H9 (cell line): ENCODE data around the gene CRYM. TPM values are rescaled to one million over a fixed set of nuclear protein-coding genes. Genes with fewer than 3 reads are reported as not detected.

Experiments
- DNase-seq: peaks from one replicate; pipeline ENCODE4 v3.0.0-alpha.2; 2017
- H2AFZ ChIP-seq: one replicate; pipeline ENCODE4 v1.6.1; 2013; ENCODE audit warnings: mild to moderate bottlenecking, low read length, control low read depth, moderate library complexity
- H2AK5ac ChIP-seq: 2 replicates; pipeline ENCODE4 v1.6.1; 2013; ENCODE audit warnings: low read length, control low read depth, mixed read lengths; ENCODE audit not compliant: insufficient read length
- H2BK120ac ChIP-seq: one replicate; pipeline ENCODE4 v1.6.1; 2013; ENCODE audit warnings: low read depth, mild to moderate bottlenecking, low read length, control low read depth, inconsistent platforms; ENCODE audit not compliant: poor library complexity, severe bottlenecking
- H2BK12ac ChIP-seq: 2 replicates; pipeline ENCODE4 v1.6.1; 2013; ENCODE audit warnings: low read length, control low read depth, mixed read lengths, low read depth; ENCODE audit not compliant: insufficient read length
- H2BK15ac ChIP-seq: 2 replicates; pipeline ENCODE4 v1.6.1; 2013; ENCODE audit warnings: low read depth, low read length, control low read depth
- H2BK20ac ChIP-seq: one replicate; pipeline ENCODE4 v1.6.1; 2013; ENCODE audit warnings: low read depth, mild to moderate bottlenecking, low read length, control low read depth, inconsistent platforms; ENCODE audit not compliant: poor library complexity, severe bottlenecking
- H2BK5ac ChIP-seq: 2 replicates; pipeline ENCODE4 v1.6.1; 2013; ENCODE audit warnings: low read length, control low read depth, mixed read lengths; ENCODE audit not compliant: insufficient read length
- H3K14ac ChIP-seq: 2 replicates; pipeline ENCODE4 v1.6.1; 2013; ENCODE audit warnings: low read length, control low read depth; ENCODE audit not compliant: insufficient read depth
- H3K18ac ChIP-seq: 2 replicates; pipeline ENCODE4 v1.6.1; 2013; ENCODE audit warnings: low read depth, mild to moderate bottlenecking, mixed read lengths, low read length, control low read depth; ENCODE audit not compliant: insufficient read length
- H3K23ac ChIP-seq: 2 replicates; pipeline ENCODE4 v1.6.1; 2013; ENCODE audit warnings: low read length, control low read depth, mixed read lengths, low read depth; ENCODE audit not compliant: insufficient read length
- H3K23me2 ChIP-seq: 2 replicates; pipeline ENCODE4 v1.6.1; 2013; ENCODE audit warnings: low read depth, mild to moderate bottlenecking, mixed read lengths, low read length, control low read depth; ENCODE audit not compliant: insufficient read length, poor library complexity, severe bottlenecking
- H3K27ac ChIP-seq: 2 replicates; pipeline ENCODE4 v1.5.1; 2013; ENCODE audit warnings: low read length, control low read depth, mixed read lengths, low read depth; ENCODE audit not compliant: insufficient read length
- H3K27me3 ChIP-seq: 2 replicates; pipeline ENCODE4 v1.6.1; 2013; ENCODE audit warnings: low read length, control low read depth, inconsistent platforms; ENCODE audit not compliant: insufficient read depth
- H3K4ac ChIP-seq: 2 replicates; pipeline ENCODE4 v1.6.1; 2013; ENCODE audit warnings: low read depth, mild to moderate bottlenecking, control low read depth, inconsistent platforms, low read length, moderate library complexity
- H3K4me1 ChIP-seq: 2 replicates; pipeline ENCODE4 v1.6.1; 2013; ENCODE audit warnings: low read length, control low read depth, inconsistent platforms; ENCODE audit not compliant: insufficient read depth
- H3K4me2 ChIP-seq: 2 replicates; pipeline ENCODE4 v1.6.1; 2013; ENCODE audit warnings: low read length, control low read depth, mixed read lengths; ENCODE audit not compliant: insufficient read length, insufficient read depth
- H3K56ac ChIP-seq: 2 replicates; pipeline ENCODE4 v1.6.1; 2013; ENCODE audit warnings: low read depth, mild to moderate bottlenecking, mixed read lengths, low read length, control low read depth; ENCODE audit not compliant: insufficient read length
- H3K79me1 ChIP-seq: 2 replicates; pipeline ENCODE4 v1.6.1; 2013; ENCODE audit warnings: low read depth, mild to moderate bottlenecking, moderate library complexity, low read length, control low read depth, inconsistent platforms; ENCODE audit not compliant: insufficient read depth, poor library complexity, severe bottlenecking
- H3K79me2 ChIP-seq: 2 replicates; pipeline ENCODE4 v1.6.1; 2013; ENCODE audit warnings: low read length, control low read depth, inconsistent platforms; ENCODE audit not compliant: insufficient read depth
- H3K9ac ChIP-seq: 2 replicates; pipeline ENCODE4 v1.6.1; 2013; ENCODE audit warnings: low read length, control low read depth, mixed read lengths; ENCODE audit not compliant: insufficient read length; ENCODE audit errors: extremely low read depth
- H3K9me3 ChIP-seq: one replicate; pipeline ENCODE4 v1.6.1; 2013; ENCODE audit warnings: low read depth, low read length, inconsistent platforms; ENCODE audit not compliant: control insufficient read depth
- H3T11ph ChIP-seq: one replicate; pipeline ENCODE4 v1.6.1; 2013; ENCODE audit warnings: mild to moderate bottlenecking, low read length, control low read depth, inconsistent platforms
- H4K20me1 ChIP-seq: one replicate; pipeline ENCODE4 v1.6.1; 2013; ENCODE audit not compliant: control insufficient read depth, insufficient read length, insufficient read depth
- H4K5ac ChIP-seq: 2 replicates; pipeline ENCODE4 v1.6.1; 2013; ENCODE audit warnings: low read depth, mild to moderate bottlenecking, mixed read lengths, low read length, control low read depth; ENCODE audit not compliant: insufficient read length
- H4K8ac ChIP-seq: replicated peaks from 2 replicates; pipeline ENCODE4 v1.6.1; 2013; ENCODE audit warnings: low read length, control low read depth, mixed read lengths, low read depth; ENCODE audit not compliant: insufficient read length
- H4K91ac ChIP-seq: 2 replicates; pipeline ENCODE4 v1.6.1; 2013; ENCODE audit warnings: low read depth, mild to moderate bottlenecking, moderate library complexity, mixed read lengths, low read length, control low read depth; ENCODE audit not compliant: insufficient read length
- H3K27ac Mint-ChIP-seq, 3 experiments: 2 replicates in 2 of 3; 3 replicates in 1 of 3; pipeline ENCODE4 v1.8.0; 2020 to 2021; ENCODE audit warnings: mixed read lengths in 3 of 3, mild to moderate bottlenecking in 1 of 3, moderate library complexity in 1 of 3
- H3K27me3 Mint-ChIP-seq: 2 replicates; pipeline ENCODE4 v1.8.0; 2021; ENCODE audit warnings: low read depth, mild to moderate bottlenecking, moderate library complexity, mixed read lengths
- H3K36me3 Mint-ChIP-seq, 3 experiments: 2 replicates in 2 of 3; 3 replicates in 1 of 3; pipeline ENCODE4 v1.8.0; 2020 to 2021; ENCODE audit warnings: low read depth in 3 of 3, mixed read lengths in 3 of 3; ENCODE audit not compliant: insufficient read depth in 1 of 3
- H3K4me1 Mint-ChIP-seq, 2 experiments: 2 replicates each; pipeline ENCODE4 v1.8.0; 2020; ENCODE audit warnings: mixed read lengths in 2 of 2
- H3K4me3 Mint-ChIP-seq, 2 experiments: 2 replicates in 1 of 2; 3 replicates in 1 of 2; pipeline ENCODE4 v1.8.0; 2020 to 2021; ENCODE audit warnings: mild to moderate bottlenecking in 2 of 2, mixed read lengths in 2 of 2, moderate library complexity in 1 of 2
- H3K9me3 Mint-ChIP-seq, 2 experiments: 2 replicates in 1 of 2; 3 replicates in 1 of 2; pipeline ENCODE4 v1.8.0; 2020; ENCODE audit warnings: mild to moderate bottlenecking in 2 of 2, mixed read lengths in 2 of 2, moderate library complexity in 1 of 2
- CTCF ChIP-seq: fragments of 200-600 bp; sonication (generic); conservative IDR thresholded peaks from 3 replicates; pipeline ENCODE4 v1.8.0; 2021; ENCODE audit warnings: antibody characterized with exemption, mild to moderate bottlenecking
- WGBS: extraction: QIAGEN DNeasy Blood & Tissue Kit; methylation state at CpG from one replicate; pipeline ENCODE4 v1.1.7; 2013; ENCODE audit warnings: missing lambda C conversion rate, low lambda C conversion rate, mixed read lengths; ENCODE audit not compliant: insufficient read length; ENCODE audit errors: extremely low coverage; 5-methylcytosine and 5-hydroxymethylcytosine counted together
- total RNA-seq: library from RNA; stranded (reverse); gene quantifications from 2 replicates; pipeline ENCODE4 v1.2.1, GENCODE V29; 2021

CRYM gene
- total RNA-seq, 1 experiment from 2014 or later: 17.8 TPM

GRCh38 chr16:21301168-21301894 is 23.2 kb upstream of the CRYM start:
- Histone ChIP-seq H3T11ph (no peak overlapping the region), H3K9me3 (no peaks in the 10 kb centered on the region), H2BK120ac (no peak overlapping the region), H2BK15ac (no peak overlapping the region), H2AFZ (no peak overlapping the region), H3K4ac (no peak overlapping the region), H3K23me2 (peaks cover 6% of the 10 kb centered on the region), H4K5ac (no peak overlapping the region), H3K56ac (no peak overlapping the region), H4K20me1 (no peaks in the 10 kb centered on the region), H4K91ac (no peak overlapping the region), H2BK20ac (no peak overlapping the region), H3K79me2 (no peaks in the 10 kb centered on the region), H3K4me2 (peak overlapping the region; percentile 61), H2BK12ac (no peak overlapping the region), H3K4me1 (no peaks in the 10 kb centered on the region), H3K79me1 (no peaks in the 10 kb centered on the region), H3K23ac (no peak overlapping the region), H4K8ac (no peak overlapping the region), H3K27me3 (peaks cover 21% of the 10 kb centered on the region; the same call in 1 of the 2 replicates), H2AK5ac (no peak overlapping the region), H3K9ac (no peak overlapping the region), H3K14ac (no peak overlapping the region), H3K27ac (no peak overlapping the region), H2BK5ac (no peak overlapping the region), H3K18ac (no peak overlapping the region)
- Mint-ChIP-seq H3K9me3 (no peaks in the 10 kb centered on the region; a peak in 2 of 5 replicates), H3K4me3 (peak overlapping the region; percentile 82 to 86), H3K36me3 (no peaks in the 10 kb centered on the region), H3K27me3 (peaks cover 60% of the 10 kb centered on the region), H3K27ac (no peak overlapping the region), H3K4me1 (peaks cover 28 to 30% of the 10 kb centered on the region in 2 experiments)
- peak; percentile 86 for DNase-seq
- TF ChIP-seq CTCF: peak; percentile 37; the same call in 1 of the 3 replicates
- no CpG with 5 or more reads among the region's 60 CpGs for WGBS
